HEK293 (cell line): ENCODE data around the gene HABP4.

Experiments used
- CTCF ChIA-PET: fragments of 350-600 bp; formaldehyde crosslinking; extraction: SDS; loops from one replicate; lab custom pipeline; 2021; ENCODE audit warnings: antibody characterized with exemption; lab: Yijun Ruan, JAX
- POLR2A ChIA-PET: fragments of 300-600 bp; formaldehyde crosslinking; extraction: SDS; loops from one replicate; lab custom pipeline; 2020; ENCODE audit warnings: antibody characterized with exemption, inconsistent platforms; lab: Yijun Ruan, JAX
- H3K27ac ChIP-seq: fragments of 200-500 bp; sonication (Bioruptor generic); 2 replicates; pipeline ENCODE4 v1.5.1; 2014; ENCODE audit warnings: low read depth, low read length, control low read depth, inconsistent platforms; ENCODE audit errors: extremely low read depth
- H3K36me3 ChIP-seq, 2 experiments: fragments of 200-500 bp in 1 of 2; sonication (Bioruptor generic) in 1 of 2; 1 replicate in 1 of 2; 2 replicates in 1 of 2; pipeline ENCODE4 v1.5.1; 2014 to 2017; ENCODE audit warnings: inconsistent platforms in 2 of 2, low read length in 2 of 2; ENCODE audit not compliant: control insufficient read depth in 2 of 2, insufficient read depth in 1 of 2
- H3K4me1 ChIP-seq: fragments of 200-500 bp; sonication (Bioruptor generic); 2 replicates; pipeline ENCODE4 v1.5.1; 2014; ENCODE audit warnings: mild to moderate bottlenecking, low read length, inconsistent platforms; ENCODE audit not compliant: control insufficient read depth, insufficient read depth
- H3K4me3 ChIP-seq: 2 replicates; pipeline ENCODE4 v1.5.1; 2011; ENCODE audit warnings: low read depth, mild to moderate bottlenecking, control low read depth, low read length, moderate library complexity
- H3K9me3 ChIP-seq: fragments of 200-500 bp; sonication (Bioruptor generic); 2 replicates; pipeline ENCODE4 v1.5.1; 2014; ENCODE audit warnings: low read depth, low read length, inconsistent platforms; ENCODE audit not compliant: control insufficient read depth, insufficient read depth
- CTCF ChIP-seq: fragments of 450-650 bp; formaldehyde crosslinking; IDR thresholded peaks from 2 replicates; pipeline ENCODE4 v1.5.1; 2016; ENCODE audit warnings: missing biosample characterization, missing genetic modification characterization
- EGR2 ChIP-seq: fragments of 450-650 bp; formaldehyde crosslinking; IDR thresholded peaks from 2 replicates; pipeline ENCODE4 v1.5.1; 2016; ENCODE audit warnings: low read depth, missing biosample characterization, missing genetic modification characterization
- KLF16 ChIP-seq: fragments of 450-650 bp; formaldehyde crosslinking; IDR thresholded peaks from 2 replicates; pipeline ENCODE4 v1.5.1; 2017; ENCODE audit warnings: missing biosample characterization, missing genetic modification characterization
- KLF7 ChIP-seq: fragments of 450-650 bp; formaldehyde crosslinking; IDR thresholded peaks from 2 replicates; pipeline ENCODE4 v1.5.1; 2016; ENCODE audit warnings: missing biosample characterization, missing genetic modification characterization, borderline replicate concordance
- MEIS1 ChIP-seq: sonication (generic); formaldehyde crosslinking; IDR thresholded peaks from 2 replicates; pipeline ENCODE4 v1.8.1; 2022; ENCODE audit warnings: missing genetic modification reagents, mild to moderate bottlenecking, borderline replicate concordance
- PBX3 ChIP-seq: sonication (generic); formaldehyde crosslinking; IDR thresholded peaks from 2 replicates; pipeline ENCODE4 v1.8.1; 2022; ENCODE audit warnings: mild to moderate bottlenecking, moderate library complexity, missing genetic modification reagents
- TSHZ1 ChIP-seq: fragments of 450-650 bp; formaldehyde crosslinking; IDR thresholded peaks from 2 replicates; pipeline ENCODE4 v1.5.1; 2016; ENCODE audit warnings: missing biosample characterization, missing genetic modification characterization, borderline replicate concordance
- ZBTB7A ChIP-seq: fragments of 450-650 bp; formaldehyde crosslinking; IDR thresholded peaks from 2 replicates; pipeline ENCODE4 v1.5.1; 2016; ENCODE audit warnings: low read depth, missing biosample characterization, missing genetic modification characterization
- ZNF169 ChIP-seq: fragments of 450-650 bp; formaldehyde crosslinking; IDR thresholded peaks from 2 replicates; pipeline ENCODE4 v1.5.1; 2016; ENCODE audit warnings: missing biosample characterization, missing genetic modification characterization
- ZNF202 ChIP-seq: fragments of 450-650 bp; formaldehyde crosslinking; IDR thresholded peaks from 2 replicates; pipeline ENCODE4 v1.5.1; 2016; ENCODE audit warnings: missing biosample characterization, missing genetic modification characterization, borderline replicate concordance
- ZNF398 ChIP-seq: fragments of 450-650 bp; formaldehyde crosslinking; IDR thresholded peaks from 2 replicates; pipeline ENCODE4 v1.5.1; 2017; ENCODE audit warnings: missing biosample characterization, missing genetic modification characterization
- ZNF521 ChIP-seq: fragments of 450-650 bp; formaldehyde crosslinking; IDR thresholded peaks from 2 replicates; pipeline ENCODE4 v1.5.1; 2017; ENCODE audit warnings: missing biosample characterization, mild to moderate bottlenecking, missing genetic modification characterization
- ZNF658 ChIP-seq: fragments of 450-650 bp; formaldehyde crosslinking; IDR thresholded peaks from 2 replicates; pipeline ENCODE4; 2016; ENCODE audit warnings: missing biosample characterization, missing genetic modification characterization
- ZNF677 ChIP-seq: fragments of 450-650 bp; IDR thresholded peaks from 2 replicates; pipeline ENCODE4 v1.5.0; 2018; ENCODE audit warnings: missing biosample characterization, mild to moderate bottlenecking, missing genetic modification characterization, moderate library complexity
- ZNF701 ChIP-seq: fragments of 450-650 bp; formaldehyde crosslinking; IDR thresholded peaks from 2 replicates; pipeline ENCODE4 v1.5.1; 2016; ENCODE audit warnings: missing biosample characterization, missing genetic modification characterization
- ZSCAN23 ChIP-seq: fragments of 450-650 bp; formaldehyde crosslinking; IDR thresholded peaks from 2 replicates; pipeline ENCODE4 v1.5.1; 2016; ENCODE audit warnings: missing biosample characterization, missing genetic modification characterization
- ZXDB ChIP-seq: fragments of 450-650 bp; formaldehyde crosslinking; IDR thresholded peaks from 2 replicates; pipeline ENCODE4 v1.5.1; 2016; ENCODE audit warnings: missing biosample characterization, missing genetic modification characterization

Gene HABP4

GRCh38 chr9:96483733-96484390 is 33.9 kb downstream of the HABP4 start:
- no peak overlapping the region for H3K27ac ChIP-seq
- H3K4me3 ChIP-seq: no peak overlapping the region
- no peaks in the 10 kb centered on the region for H3K4me1 ChIP-seq
- H3K36me3 ChIP-seq: peaks cover 3 to 33% of the 10 kb centered on the region in 2 experiments; a peak in 2 of 3 replicates
- CTCF ChIA-PET: interaction anchor here (0.6 kb wide), 1 partner anchor 107 kb away, joined by 5 read pairs; no protein-coding TSS in a partner anchor
- H3K9me3 ChIP-seq: no peaks in the 10 kb centered on the region
- TF ChIP-seq ZSCAN23: no peak
- no peak for TF ChIP-seq ZNF521 (tag by site-specific recombination)
- no peak for TF ChIP-seq KLF7
- TF ChIP-seq ZNF169 (tag by site-specific recombination): no peak
- no peak for TF ChIP-seq ZNF677 (tag by site-specific recombination)
- no peak for TF ChIP-seq PBX3 (CRISPR knock-in tag)
- no peak for TF ChIP-seq ZBTB7A
- TF ChIP-seq, all 188 proteins: peak for 0
- POLR2A ChIA-PET: no interaction called here

- POLR2A ChIA-PET: no interaction called here
- H3K36me3 ChIP-seq: peaks cover 3 to 40% of the 10 kb centered on the region in 2 experiments; a peak in 2 of 3 replicates
- no peak overlapping the region for H3K27ac ChIP-seq
- H3K4me3 ChIP-seq: no peak overlapping the region
- H3K9me3 ChIP-seq: no peaks in the 10 kb centered on the region
- TF ChIP-seq ZNF701 (tag by site-specific recombination) (no peak), ZNF658 (no peak), ZXDB (tag by site-specific recombination) (no peak), ZNF202 (tag by site-specific recombination) (no peak), EGR2 (tag by site-specific recombination) (no peak), TSHZ1 (tag by site-specific recombination) (no peak)
- no peaks in the 10 kb centered on the region for H3K4me1 ChIP-seq
- CTCF ChIA-PET: interaction anchor here (0.6 kb wide), 1 partner anchor 107 kb away, joined by 5 read pairs; no protein-coding TSS in a partner anchor
Observed at GRCh38 chr9:96484521-96484931, 34.6 kb downstream of the HABP4 start.

- CTCF ChIA-PET: no interaction called here
- no peaks in the 10 kb centered on the region for H3K4me1 ChIP-seq
- no peak overlapping the region for H3K27ac ChIP-seq
- H3K4me3 ChIP-seq: no peak overlapping the region
- POLR2A ChIA-PET: no interaction called here
- TF ChIP-seq CTCF (no peak), ZNF398 (no peak), MEIS1 (no peak), KLF16 (tag by site-specific recombination) (no peak)
- no peaks in the 10 kb centered on the region for H3K9me3 ChIP-seq
- H3K36me3 ChIP-seq: peaks cover 3 to 47% of the 10 kb centered on the region in 2 experiments; a peak in 2 of 3 replicates
Observed at GRCh38 chr9:96485280-96485679, 35.3 kb downstream of the HABP4 start.
